GM12891 (cell line): ENCODE measurements around the gene AHRR.

ENCODE experiments used
- PAX5 ChIP-seq: IDR thresholded peaks from 2 replicates; pipeline ENCODE4 v1.6.1; 2011; ENCODE audit warnings: low read length, moderate library complexity, mild to moderate bottlenecking; ENCODE audit not compliant: insufficient read depth, severe bottlenecking
- POLR2A ChIP-seq: IDR thresholded peaks from 2 replicates; pipeline ENCODE4 v1.6.1; 2011; ENCODE audit warnings: low read depth, low read length, control low read depth
- POLR2AphosphoS5 ChIP-seq: IDR thresholded peaks from 2 replicates; pipeline ENCODE4 v1.6.1; 2011; ENCODE audit warnings: low read depth, low read length, control low read depth
- POU2F2 ChIP-seq: IDR thresholded peaks from 2 replicates; pipeline ENCODE4 v1.6.1; 2011; ENCODE audit warnings: low read depth, mild to moderate bottlenecking, control low read depth, low read length, moderate library complexity
- SPI1 ChIP-seq: IDR thresholded peaks from 2 replicates; pipeline ENCODE4 v1.6.1; 2011; ENCODE audit warnings: low read depth, low read length, control low read depth
- TAF1 ChIP-seq: IDR thresholded peaks from 2 replicates; pipeline ENCODE4 v1.6.1; 2011; ENCODE audit warnings: low read depth, low read length, control low read depth

- TF ChIP-seq POLR2A: no peak
- TF ChIP-seq TAF1: no peak
- peak; percentile 77 for TF ChIP-seq POLR2AphosphoS5
- 0 out of 2 replicates have a peak, but pooled peaks have one; percentile 10 for TF ChIP-seq POU2F2
- no peak for TF ChIP-seq PAX5
- no peak for TF ChIP-seq SPI1
These were observed 118.1 kb downstream of the AHRR start for GRCh38 chr5:439636-440035.
